Activated CD4-positive, alpha-beta memory T cell treated with anti-CD3 and anti-CD28 coated beads, Interleukin-2, amount 10 ng/mL, durations not matched to agents 7 days and 5 days (primary cell): ENCODE data around the gene ZBTB43. TPM values are rescaled to one million over a fixed set of nuclear protein-coding genes. Genes with fewer than 3 reads are reported as not detected.
A peak's percentile ranks its signal among the peaks of the same experiment; 100 is the strongest.
"Not testable (repeated sequence)": the region's sequence is repeated elsewhere in the genome, so short reads cannot be mapped to it uniquely, and the experiment has no call there.

Experiments used
- CTCF ChIA-PET: fragments of 350-600 bp; sonication (Branson Sonifier 250); formaldehyde crosslinking; loops from one replicate; lab custom pipeline; 2021; ENCODE audit warnings: antibody characterized with exemption, inconsistent platforms; lab: Charles Lee
- POLR2A ChIA-PET: fragments of 350-600 bp; sonication (Branson Sonifier 250); formaldehyde crosslinking; loops from one replicate; lab custom pipeline; 2021; ENCODE audit warnings: antibody characterized with exemption; lab: Charles Lee
- DNase-seq: peaks from one replicate; pipeline ENCODE4 v3.0.0-alpha.2; 2020
- H3K27ac Mint-ChIP-seq: one replicate; pipeline ENCODE4 v1.8.0; 2021; ENCODE audit warnings: mild to moderate bottlenecking, mixed read lengths
- H3K27me3 Mint-ChIP-seq: one replicate; pipeline ENCODE4 v1.8.0; 2021; ENCODE audit warnings: mixed read lengths
- H3K36me3 Mint-ChIP-seq: one replicate; pipeline ENCODE4 v1.8.0; 2021; ENCODE audit warnings: low read depth, mixed read lengths
- H3K4me1 Mint-ChIP-seq: one replicate; pipeline ENCODE4 v1.8.0; 2021; ENCODE audit warnings: mixed read lengths
- H3K4me3 Mint-ChIP-seq: one replicate; pipeline ENCODE4 v1.8.0; 2021; ENCODE audit warnings: mild to moderate bottlenecking, mixed read lengths
- H3K9me3 Mint-ChIP-seq: one replicate; pipeline ENCODE4 v1.8.0; 2021; ENCODE audit warnings: mixed read lengths
- total RNA-seq, 2 experiments: library from RNA; stranded (reverse); gene quantifications; one replicate each; pipeline ENCODE4 v1.2.3, GENCODE V29; 2021

Gene ZBTB43
- total RNA-seq, 2 experiments from 2014 or later, result 40.8 to 41.0 TPM

DNA sequence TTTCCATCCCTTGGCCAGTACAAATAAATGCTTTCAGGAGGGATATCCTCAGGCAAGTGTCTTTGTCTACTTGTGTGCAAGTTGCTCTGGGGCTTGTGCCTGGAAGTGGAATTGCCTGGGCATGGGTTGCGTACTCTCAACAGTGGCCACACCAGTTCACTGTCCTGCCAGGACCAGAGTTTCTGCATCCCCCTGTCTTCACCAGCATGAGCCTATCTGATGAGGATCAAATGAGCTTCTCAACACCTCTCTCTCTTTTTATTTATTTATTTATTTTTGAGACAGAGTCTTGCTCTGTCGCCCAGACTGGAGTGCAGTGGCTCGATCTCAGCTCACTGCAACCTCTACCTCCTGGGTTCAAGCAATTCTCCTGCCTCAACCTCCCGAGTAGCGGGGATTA is 26.1 kb upstream of the ZBTB43 start:
- peaks cover 31% of the 10 kb centered on the region for H3K27me3 Mint-ChIP-seq
- not testable (repeated sequence) for H3K4me3 Mint-ChIP-seq, H3K9me3 Mint-ChIP-seq, DNase-seq, H3K27ac Mint-ChIP-seq, H3K36me3 Mint-ChIP-seq, H3K4me1 Mint-ChIP-seq
- POLR2A ChIA-PET, result interaction anchor here (1.3 to 2.1 kb wide), 2 partner anchors 55 to 72 kb away, joined by 3 to 10 read pairs; no protein-coding TSS in a partner anchor
- CTCF ChIA-PET, result interaction anchor here (8.2 kb wide), 1 partner anchor 72 kb away, joined by 436 read pairs; no protein-coding TSS in a partner anchor

DNA sequence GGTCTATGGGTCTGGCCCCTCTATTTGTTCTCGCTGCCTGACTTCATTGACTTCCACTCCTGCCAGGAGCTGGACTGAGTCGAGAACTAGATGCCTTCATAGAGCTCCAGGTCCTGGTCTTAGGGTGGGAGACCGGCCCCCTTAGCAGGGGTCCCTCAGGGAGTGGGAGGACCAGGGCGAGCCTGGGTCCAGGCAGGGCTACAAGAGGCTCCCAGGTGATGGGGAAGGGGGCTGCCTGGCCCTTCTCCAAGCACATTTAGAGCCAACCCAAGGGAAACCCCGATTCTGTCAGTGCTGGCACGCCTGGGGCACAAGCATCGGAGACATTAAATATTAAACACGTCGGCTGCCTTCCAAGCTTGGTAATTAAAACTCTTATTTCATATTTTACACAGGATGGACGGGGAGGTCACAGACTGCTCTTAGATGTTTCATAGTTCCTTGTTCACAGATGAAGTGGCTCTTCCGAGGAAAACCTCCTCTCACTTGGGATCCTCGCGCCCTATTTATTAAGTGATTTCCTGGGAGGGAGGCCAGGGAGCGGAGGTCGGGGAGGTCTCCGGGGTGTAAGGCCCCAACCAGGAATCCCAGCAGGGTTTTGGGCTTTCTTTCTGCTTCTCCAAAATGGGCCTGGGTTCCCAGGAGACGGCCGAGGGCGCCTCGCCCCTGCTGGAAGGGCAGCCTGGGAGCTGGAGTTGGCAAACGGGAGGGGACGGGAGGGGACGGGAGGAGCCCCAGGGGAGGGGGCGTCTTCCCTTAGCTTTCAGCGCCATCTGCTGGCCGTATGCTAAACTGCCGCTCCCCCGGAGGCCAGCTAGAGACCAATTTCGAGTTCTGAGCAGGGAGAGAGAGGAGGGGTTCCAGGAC is 23.4 kb upstream of the ZBTB43 start:
- Mint-ChIP-seq H3K27ac (no peak overlapping the region), H3K9me3 (no peaks in the 10 kb centered on the region), H3K4me1 (no peaks in the 10 kb centered on the region), H3K27me3 (peaks cover 22% of the 10 kb centered on the region), H3K36me3 (no peaks in the 10 kb centered on the region), H3K4me3 (no peak overlapping the region)
- POLR2A ChIA-PET, result interaction anchor here (1.0 to 2.2 kb wide), 2 partner anchors 75 to 77 kb away, joined by 6 to 19 read pairs; no protein-coding TSS in a partner anchor
- DNase-seq, result peak; percentile 82
- CTCF ChIA-PET, result interaction anchor here (0.6 to 8.2 kb wide), 32 partner anchors 9 to 399 kb away, joined by 3 to 436 read pairs (median 3); partner anchors contain the start of gene ZBTB43

DNA sequence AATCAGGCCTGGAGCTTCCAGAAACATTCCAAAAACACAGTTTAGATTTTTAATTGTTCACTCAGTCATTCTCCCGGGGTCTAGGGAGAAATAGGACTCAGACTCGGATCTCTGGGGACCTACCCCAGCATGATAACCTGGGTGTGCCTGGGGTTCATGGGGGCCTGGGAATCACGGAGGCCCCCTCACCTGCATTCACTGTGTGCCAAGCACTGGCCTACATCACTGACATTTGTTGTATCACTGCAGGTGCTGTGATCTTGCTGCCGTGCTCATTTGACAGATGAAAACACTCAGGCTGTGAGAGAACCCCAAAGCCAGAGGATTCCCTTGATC is 22.8 kb upstream of the ZBTB43 start:
- Mint-ChIP-seq H3K27ac (no peak overlapping the region), H3K27me3 (peaks cover 28% of the 10 kb centered on the region), H3K9me3 (no peaks in the 10 kb centered on the region), H3K36me3 (no peaks in the 10 kb centered on the region), H3K4me1 (no peaks in the 10 kb centered on the region), H3K4me3 (no peak overlapping the region)
- ChIA-PET POLR2A (interaction anchor here (1.0 to 2.2 kb wide), 2 partner anchors 75 to 77 kb away, joined by 6 to 19 read pairs; no protein-coding TSS in a partner anchor), CTCF (interaction anchor here (0.6 to 8.2 kb wide), 27 partner anchors 9 to 311 kb away, joined by 3 to 436 read pairs (median 3); partner anchors contain the start of gene ZBTB43)
- no peak for DNase-seq

DNA sequence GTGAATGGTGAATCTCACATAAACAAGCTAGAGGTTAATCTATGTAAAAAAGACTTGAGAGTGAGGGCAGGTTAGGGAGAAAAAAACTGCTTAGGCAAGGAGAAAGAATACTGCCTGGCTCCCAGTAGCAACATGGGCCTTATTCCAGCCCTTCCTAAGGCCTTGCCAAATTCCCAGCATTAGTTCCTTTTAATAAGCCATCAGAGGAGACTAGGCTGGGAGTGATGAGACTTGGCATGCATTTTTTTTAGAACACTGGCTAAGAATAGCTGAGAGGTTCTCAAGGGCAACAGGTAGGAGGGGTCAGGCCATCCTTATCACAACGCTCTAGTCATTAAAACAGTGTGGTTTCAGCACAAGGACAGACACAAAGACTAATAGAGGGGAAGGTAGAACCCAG is 20.9 kb upstream of the ZBTB43 start:
- no peak overlapping the region for H3K27ac Mint-ChIP-seq
- ChIA-PET POLR2A (interaction anchor here (1.8 kb wide), 1 partner anchor 21 kb away, joined by 6 read pairs; the partner anchor contains the start of gene ZBTB43), CTCF (interaction anchor here (1.0 to 8.2 kb wide), 3 partner anchors 11 to 87 kb away, joined by 3 to 436 read pairs (median 3); no protein-coding TSS in a partner anchor)
- peaks cover 11% of the 10 kb centered on the region for H3K4me1 Mint-ChIP-seq
- peaks cover 35% of the 10 kb centered on the region for H3K27me3 Mint-ChIP-seq
- no peak overlapping the region for H3K4me3 Mint-ChIP-seq
- no peak for DNase-seq
- no peaks in the 10 kb centered on the region for H3K36me3 Mint-ChIP-seq
- no peaks in the 10 kb centered on the region for H3K9me3 Mint-ChIP-seq

DNA sequence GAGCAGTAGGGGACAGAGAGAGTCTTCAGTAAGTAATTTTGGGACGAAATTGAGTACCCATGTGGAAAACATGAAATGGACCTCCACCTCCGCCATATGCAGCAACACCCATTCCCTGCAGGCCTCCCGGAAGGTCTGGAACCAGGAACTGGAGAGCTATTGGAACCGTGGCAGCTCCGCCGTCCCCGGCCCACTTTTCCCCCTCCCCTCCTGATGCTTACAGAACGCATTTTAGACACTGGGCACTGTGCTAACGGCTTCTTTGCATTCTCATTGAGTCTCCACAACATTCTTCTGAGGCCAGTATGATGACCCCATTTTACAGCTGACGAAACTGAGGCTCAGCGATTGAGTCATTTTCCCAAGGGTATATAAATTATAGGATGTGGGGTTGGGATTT is 20.4 kb upstream of the ZBTB43 start:
- no peak overlapping the region for H3K4me3 Mint-ChIP-seq
- H3K36me3 Mint-ChIP-seq, result no peaks in the 10 kb centered on the region
- no peak for DNase-seq
- ChIA-PET POLR2A (interaction anchor here (1.8 kb wide), 1 partner anchor 21 kb away, joined by 6 read pairs; the partner anchor contains the start of gene ZBTB43), CTCF (interaction anchor here (1.0 to 8.2 kb wide), 3 partner anchors 11 to 87 kb away, joined by 3 to 436 read pairs (median 3); no protein-coding TSS in a partner anchor)
- no peak overlapping the region for H3K27ac Mint-ChIP-seq
- no peaks in the 10 kb centered on the region for H3K9me3 Mint-ChIP-seq
- H3K27me3 Mint-ChIP-seq, result peaks cover 35% of the 10 kb centered on the region
- peaks cover 11% of the 10 kb centered on the region for H3K4me1 Mint-ChIP-seq

DNA sequence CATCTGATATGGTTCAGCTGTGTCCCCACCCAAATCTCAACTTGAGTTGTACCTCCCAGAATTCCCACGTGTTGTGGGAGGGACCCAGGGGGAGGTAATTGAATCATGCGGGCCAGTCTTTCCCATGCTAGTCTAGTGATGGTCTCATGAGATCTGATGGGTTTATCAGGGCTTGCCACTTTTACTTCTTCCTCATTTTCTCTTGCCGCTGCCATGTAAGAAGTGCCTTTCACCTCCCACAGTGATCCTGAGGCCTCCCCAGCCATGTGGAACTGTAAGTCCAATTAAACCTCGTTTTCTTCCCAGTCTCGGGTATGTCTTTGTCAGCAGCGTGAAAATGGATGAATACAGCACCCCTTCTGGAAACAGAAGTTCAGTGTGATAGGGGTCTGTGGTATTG is 20.0 kb upstream of the ZBTB43 start:
- ChIA-PET POLR2A (interaction anchor here (1.8 kb wide), 1 partner anchor 20 kb away, joined by 6 read pairs; the partner anchor contains the start of gene ZBTB43), CTCF (interaction anchor here (8.2 kb wide), 1 partner anchor 78 kb away, joined by 436 read pairs; no protein-coding TSS in a partner anchor)
- not testable (repeated sequence) for H3K27ac Mint-ChIP-seq, H3K4me3 Mint-ChIP-seq, DNase-seq, H3K9me3 Mint-ChIP-seq, H3K36me3 Mint-ChIP-seq
- Mint-ChIP-seq H3K4me1 (peaks cover 11% of the 10 kb centered on the region), H3K27me3 (peaks cover 35% of the 10 kb centered on the region)

DNA sequence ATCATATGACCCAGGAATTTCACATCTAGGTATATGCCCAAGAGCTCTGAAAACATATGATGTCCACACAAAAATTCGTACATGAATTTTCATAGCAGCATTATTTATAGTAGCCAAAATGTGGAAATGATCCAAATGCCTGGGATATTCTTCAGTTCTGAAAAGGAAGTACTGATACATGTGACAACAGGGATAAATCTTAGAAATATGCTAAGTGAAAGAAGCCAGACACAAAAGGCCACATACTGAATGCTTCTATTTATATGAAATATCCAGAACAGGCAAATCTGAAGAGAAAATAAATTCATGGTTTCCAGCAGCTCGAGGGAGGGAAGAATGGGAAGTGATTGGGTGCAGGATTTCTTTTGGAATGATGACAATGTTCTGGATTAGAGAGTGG is 16.8 kb upstream of the ZBTB43 start:
- Mint-ChIP-seq H3K27ac (no peak overlapping the region), H3K4me3 (no peak overlapping the region), H3K4me1 (peaks cover 11% of the 10 kb centered on the region), H3K9me3 (no peaks in the 10 kb centered on the region), H3K36me3 (no peaks in the 10 kb centered on the region), H3K27me3 (peaks cover 53% of the 10 kb centered on the region)
- POLR2A ChIA-PET, result interaction anchor here (1.5 to 3.1 kb wide), 3 partner anchors 17 to 82 kb away, joined by 5 to 28 read pairs (median 13); partner anchors contain the start of gene ZBTB43
- CTCF ChIA-PET, result interaction anchor here (0.5 to 3.3 kb wide), 5 partner anchors 18 to 98 kb away, joined by 3 to 35 read pairs (median 4); no protein-coding TSS in a partner anchor
- DNase-seq, result no peak

DNA sequence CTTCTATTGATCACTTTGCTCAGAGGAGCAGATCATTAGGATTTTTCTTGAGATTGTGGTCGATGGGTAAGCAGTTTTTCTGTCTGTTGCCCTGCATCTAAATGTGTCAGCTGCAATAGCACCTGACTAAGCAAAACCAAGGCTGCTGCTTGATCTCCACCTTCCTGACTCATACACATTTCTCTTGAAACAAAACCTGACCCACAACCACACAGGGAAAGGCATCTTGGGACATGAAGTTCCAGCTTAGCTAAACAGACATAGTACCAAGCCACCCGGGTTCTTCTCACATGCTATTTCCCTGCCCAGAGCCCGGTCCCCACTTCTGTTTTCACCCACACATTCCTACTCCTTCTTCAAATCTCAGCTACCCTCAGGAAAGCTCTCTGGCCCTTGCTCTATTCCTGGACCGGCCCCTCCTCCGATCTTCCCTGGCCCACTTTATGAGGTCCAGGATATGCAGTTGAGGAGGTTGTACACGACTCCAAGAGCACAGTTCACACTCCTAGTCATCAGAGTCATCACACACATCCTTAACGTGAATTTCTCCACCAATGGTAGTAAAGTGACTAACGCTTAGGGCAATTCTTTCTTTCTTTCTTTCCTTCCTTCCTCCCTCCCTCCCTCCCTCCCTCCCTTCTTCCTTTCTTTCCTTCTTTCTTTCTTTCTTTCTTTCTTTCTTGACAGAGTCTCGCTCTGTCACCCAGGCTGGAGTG is 16.0 kb upstream of the ZBTB43 start:
- Mint-ChIP-seq H3K27ac (no peak overlapping the region), H3K9me3 (no peaks in the 10 kb centered on the region), H3K4me1 (peaks cover 11% of the 10 kb centered on the region), H3K27me3 (peaks cover 55% of the 10 kb centered on the region), H3K36me3 (no peaks in the 10 kb centered on the region), H3K4me3 (no peak overlapping the region)
- POLR2A ChIA-PET, result interaction anchor here (1.5 to 3.1 kb wide), 3 partner anchors 16 to 82 kb away, joined by 5 to 28 read pairs (median 13); partner anchors contain the start of gene ZBTB43
- DNase-seq, result peak; percentile 46
- CTCF ChIA-PET, result interaction anchor here (1.0 to 3.3 kb wide), 5 partner anchors 11 to 98 kb away, joined by 3 to 35 read pairs (median 4); no protein-coding TSS in a partner anchor

DNA sequence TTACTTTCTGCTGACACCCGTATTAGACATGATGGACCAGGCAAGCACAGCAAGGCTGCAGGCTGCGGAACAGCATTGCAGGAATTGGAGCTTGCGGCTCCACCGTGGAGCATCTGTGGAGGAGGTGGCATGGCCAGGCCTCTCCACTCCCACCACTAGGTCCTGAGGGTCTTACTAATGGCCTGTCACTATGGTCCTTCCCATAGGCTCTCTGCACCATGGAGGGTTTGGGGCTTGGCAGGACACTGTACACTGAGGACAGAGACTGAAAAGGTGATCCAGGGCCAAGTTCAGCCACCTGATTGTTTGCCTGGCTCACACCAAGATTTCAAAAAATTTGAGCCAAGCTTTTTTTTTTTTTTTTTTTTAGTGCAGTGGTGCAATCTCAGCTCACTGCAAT is 14.3 kb upstream of the ZBTB43 start:
- Mint-ChIP-seq H3K9me3 (no peaks in the 10 kb centered on the region), H3K27me3 (peaks cover 56% of the 10 kb centered on the region), H3K4me3 (no peak overlapping the region), H3K4me1 (peaks cover 11% of the 10 kb centered on the region), H3K27ac (no peak overlapping the region), H3K36me3 (no peaks in the 10 kb centered on the region)
- ChIA-PET POLR2A (interaction anchor here (3.1 kb wide), 2 partner anchors 15 to 67 kb away, joined by 13 to 28 read pairs; partner anchors contain the start of gene ZBTB43), CTCF (interaction anchor here (0.9 to 3.3 kb wide), 2 partner anchors 8 to 85 kb away, joined by 3 to 35 read pairs; no protein-coding TSS in a partner anchor)
- no peak for DNase-seq

DNA sequence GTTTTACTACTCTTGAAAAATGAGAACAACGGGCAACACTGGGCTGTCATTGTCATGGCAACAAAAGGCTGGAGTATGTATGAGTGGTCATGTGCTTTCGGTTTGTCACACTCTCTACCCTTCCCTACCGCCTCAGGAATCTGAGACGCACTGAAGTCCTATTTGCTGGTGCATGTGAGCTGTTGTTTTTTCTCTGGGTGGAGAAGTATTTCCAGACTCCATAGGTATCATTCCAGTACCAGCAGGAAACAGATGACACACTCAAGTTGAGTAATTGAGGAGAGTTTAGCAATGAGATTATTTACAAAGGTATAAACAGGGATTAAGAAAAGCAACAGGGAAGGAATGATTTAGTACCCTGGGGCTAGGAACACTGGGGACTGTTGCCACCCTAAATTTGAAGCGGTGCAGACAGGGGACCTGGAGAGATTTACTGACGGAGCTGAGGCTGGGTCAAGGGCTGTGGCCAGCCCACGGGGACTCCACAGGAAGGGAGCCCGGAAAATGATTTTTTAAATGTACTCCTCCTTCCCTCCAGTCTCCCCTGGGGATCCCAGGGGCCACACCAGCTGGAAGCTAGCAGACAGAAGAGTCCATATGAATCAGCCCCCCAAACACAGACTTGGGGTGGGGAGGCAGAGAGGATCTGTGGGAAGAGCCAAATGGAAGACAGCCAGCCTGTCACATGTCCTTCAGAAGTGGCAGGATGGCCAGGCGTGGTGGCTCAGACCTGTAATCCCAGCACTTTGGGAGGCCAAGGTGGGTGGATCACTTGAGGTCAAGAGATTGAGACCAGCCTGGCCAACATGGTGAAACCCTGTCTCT is 13.2 kb upstream of the ZBTB43 start:
- Mint-ChIP-seq H3K27me3 (peaks cover 54% of the 10 kb centered on the region), H3K36me3 (no peaks in the 10 kb centered on the region), H3K4me3 (no peak overlapping the region), H3K27ac (no peak overlapping the region), H3K4me1 (peaks cover 11% of the 10 kb centered on the region), H3K9me3 (no peaks in the 10 kb centered on the region)
- ChIA-PET POLR2A (interaction anchor here (1.3 kb wide), 1 partner anchor 14 kb away, joined by 3 read pairs; no protein-coding TSS in a partner anchor), CTCF (interaction anchor here (0.9 to 3.0 kb wide), 3 partner anchors 9 to 85 kb away, joined by 3 to 14 read pairs (median 6); no protein-coding TSS in a partner anchor)
- DNase-seq, result no peak

DNA sequence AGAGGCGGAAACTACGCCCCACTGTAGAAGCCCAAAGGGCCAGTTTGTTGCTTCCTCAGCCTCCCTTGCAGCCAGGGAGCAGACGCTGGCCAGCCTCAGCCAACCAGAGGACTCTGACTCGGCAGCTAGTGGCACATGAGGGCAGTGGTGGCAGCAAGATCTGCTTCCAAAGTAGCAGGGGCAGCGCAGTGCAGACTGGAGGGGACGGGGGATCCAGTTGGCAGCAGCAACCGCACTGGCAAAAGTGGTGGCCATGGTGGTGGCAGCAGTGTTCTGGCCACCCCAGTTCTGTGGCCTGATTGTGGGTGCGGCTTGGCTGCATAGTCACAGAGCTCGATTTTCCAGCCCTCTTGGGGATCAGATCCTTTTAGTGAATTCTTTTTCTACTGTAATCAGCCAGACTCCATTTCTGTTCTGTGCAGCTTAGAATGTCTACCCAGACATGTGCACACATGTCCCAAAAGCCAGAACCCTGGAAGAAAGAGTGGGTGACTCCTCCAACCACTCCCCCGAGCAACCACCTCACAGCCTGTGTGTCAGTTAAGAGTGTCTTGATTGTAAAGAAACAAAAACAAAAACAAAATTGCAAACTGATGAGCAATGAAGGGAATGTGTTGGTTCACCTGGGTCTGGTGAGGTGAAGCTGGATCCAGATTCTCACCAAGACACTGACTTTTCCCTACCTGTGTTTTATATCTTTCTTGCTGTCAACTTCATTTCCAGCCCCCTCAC is 11.0 kb upstream of the ZBTB43 start:
- Mint-ChIP-seq H3K27ac (no peak overlapping the region), H3K9me3 (no peaks in the 10 kb centered on the region), H3K27me3 (peaks cover 37% of the 10 kb centered on the region), H3K4me1 (peaks cover 3% of the 10 kb centered on the region), H3K36me3 (no peaks in the 10 kb centered on the region), H3K4me3 (no peak overlapping the region)
- CTCF ChIA-PET, result interaction anchor here (1.0 to 3.0 kb wide), 2 partner anchors 12 to 91 kb away, joined by 3 to 14 read pairs; no protein-coding TSS in a partner anchor
- peak; percentile 9 for DNase-seq
- POLR2A ChIA-PET, result no interaction called here
